Femur (tissue), 1 donor: ENCODE results near the gene LDLRAD4.
"Not testable (repeated sequence)": the region's sequence is repeated elsewhere in the genome, so short reads cannot be mapped to it uniquely, and the experiment has no call there.

ENCODE experiments used
- DNase-seq: peaks from one replicate; pipeline ENCODE4 v3.0.0-alpha.2; 2017

LDLRAD4 gene

DNA sequence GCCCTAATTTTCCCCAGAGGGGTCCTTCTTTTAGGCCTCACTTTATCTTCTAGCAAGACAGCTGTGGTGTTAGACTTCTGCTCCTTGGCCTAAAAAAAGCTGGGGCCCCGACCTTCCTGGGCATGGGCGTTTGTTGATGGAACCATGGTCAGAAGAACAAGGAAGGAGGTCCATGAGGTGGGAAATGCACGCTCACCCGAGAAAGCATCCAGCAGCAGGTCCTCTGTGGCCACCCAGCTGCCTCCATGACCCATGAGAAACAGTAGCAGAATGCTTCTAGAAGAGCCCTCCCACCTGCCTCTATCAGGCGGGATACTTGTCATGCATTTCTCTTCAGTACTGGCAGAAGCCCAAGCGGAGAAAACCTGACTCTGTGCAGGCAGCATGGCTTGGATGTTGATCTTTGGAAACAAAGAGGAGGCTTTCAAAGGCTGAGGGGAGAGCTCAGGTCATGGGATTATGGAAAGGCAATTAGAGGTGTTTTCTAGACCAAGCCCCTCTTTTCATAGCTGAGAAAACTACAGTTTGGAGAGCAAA is 258.7 kb downstream of the LDLRAD4 start:
- DNase-seq: no peak

DNA sequence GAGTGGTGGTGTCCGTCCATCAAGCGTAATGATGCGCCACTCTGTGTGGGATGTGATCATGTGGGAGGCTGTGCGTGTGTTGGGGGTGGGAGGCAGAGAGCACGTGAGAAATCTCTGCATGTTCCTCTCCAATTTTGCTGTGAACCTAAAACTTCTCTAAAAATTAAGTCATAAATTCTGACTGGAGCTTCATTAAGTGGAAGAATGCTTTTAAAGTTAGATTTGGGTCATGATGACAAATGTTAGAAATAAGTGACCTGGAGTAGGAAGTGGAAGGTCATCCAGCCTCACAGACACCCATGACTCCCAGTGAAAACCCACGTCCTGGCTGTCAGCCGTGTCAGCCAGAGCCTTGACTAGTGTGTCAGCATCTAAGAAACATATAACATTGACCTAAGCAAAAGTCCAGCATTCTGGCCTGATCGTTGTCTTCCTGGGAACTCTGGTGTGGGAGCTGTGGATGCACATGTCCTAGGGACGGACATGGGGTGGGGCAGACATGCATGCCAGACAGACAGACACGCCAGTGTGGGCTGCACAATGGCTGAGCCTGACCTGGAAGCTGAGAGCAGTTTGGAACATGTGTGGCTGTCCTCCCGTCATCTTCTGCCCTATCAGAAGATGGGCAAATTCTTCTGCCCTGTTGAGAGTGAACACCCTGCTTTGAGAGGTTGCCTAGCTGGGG is 262.2 kb downstream of the LDLRAD4 start:
- DNase-seq: no peak

- DNase-seq: no peak
Measured at GRCh38 chr18:13481331-13481730, 262.8 kb downstream of the LDLRAD4 start.

DNA sequence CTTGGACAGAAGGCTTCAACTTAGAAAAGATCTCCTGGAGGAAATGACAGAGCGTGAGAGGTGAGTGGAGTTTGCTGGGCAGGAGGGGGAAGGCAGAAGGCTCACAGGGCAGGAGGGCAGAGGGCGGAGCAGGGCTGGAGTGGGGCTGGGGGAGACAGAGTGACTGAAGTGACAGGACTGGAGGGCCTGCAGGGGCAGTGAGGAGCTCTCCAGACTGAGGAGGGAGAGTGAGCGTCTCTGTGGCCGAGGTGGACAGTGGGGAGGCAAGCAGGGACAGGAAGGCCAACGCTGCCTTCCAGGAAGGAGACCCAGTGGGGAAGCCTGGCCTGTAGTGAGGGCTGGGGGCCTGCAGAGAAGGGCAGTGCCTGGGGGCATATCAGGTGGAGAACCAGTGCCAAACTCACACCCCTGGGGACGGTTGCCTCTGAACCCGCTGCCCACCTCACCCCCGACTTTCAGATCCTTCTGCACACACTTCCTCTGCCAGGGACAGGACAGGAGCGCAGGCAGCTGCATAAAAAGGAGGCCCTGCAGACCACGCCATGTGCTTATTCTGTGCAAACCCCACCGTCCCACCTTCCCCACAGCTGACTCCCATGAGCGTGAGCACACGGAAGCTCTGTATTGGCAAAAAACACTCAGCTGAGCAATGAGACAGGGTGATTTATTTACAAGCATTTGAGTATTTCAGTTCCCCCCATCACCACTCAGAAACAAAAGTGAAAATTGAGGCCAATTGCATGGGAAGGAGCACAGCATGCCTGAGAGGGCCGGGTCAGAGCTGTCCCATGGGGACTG is 263.5 kb downstream of the LDLRAD4 start:
- no peak for DNase-seq

GRCh38 chr18:13482618-13482945 is 264.0 kb downstream of the LDLRAD4 start:
- DNase-seq: no peak

- DNase-seq: no peak
Measured at GRCh38 chr18:13483316-13484270, 265.0 kb downstream of the LDLRAD4 start.

GRCh38 chr18:13485182-13485581 is 266.6 kb downstream of the LDLRAD4 start:
- no peak for DNase-seq

- DNase-seq: no peak
Measured at GRCh38 chr18:13485604-13486003, 267.0 kb downstream of the LDLRAD4 start.

GRCh38 chr18:13486284-13486683 is 267.7 kb downstream of the LDLRAD4 start:
- DNase-seq: no peak

- no peak for DNase-seq
Measured at GRCh38 chr18:13486686-13487085, 268.1 kb downstream of the LDLRAD4 start.

GRCh38 chr18:13487237-13487636 is 268.7 kb downstream of the LDLRAD4 start:
- DNase-seq: no peak

GRCh38 chr18:13488281-13488929 is 269.8 kb downstream of the LDLRAD4 start:
- DNase-seq: no peak

DNA sequence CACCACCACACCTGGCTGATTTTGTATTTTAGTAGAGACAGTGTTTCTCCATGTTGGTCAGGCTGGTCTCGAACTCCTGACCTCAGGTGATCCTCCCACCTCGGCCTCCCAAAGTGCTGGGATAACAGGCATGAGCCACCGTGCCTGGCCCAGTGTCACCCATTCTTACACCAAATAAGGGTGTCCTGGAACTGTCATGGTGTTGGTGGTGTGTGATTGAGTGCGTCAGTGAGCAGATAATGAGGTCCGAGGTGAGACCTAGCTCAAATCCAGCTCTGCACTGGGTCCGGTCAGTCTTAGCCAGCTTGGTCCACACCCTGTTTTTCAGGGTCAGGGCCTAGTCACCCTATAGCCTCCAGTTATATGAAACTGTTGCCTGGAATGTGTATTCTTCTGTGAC is 270.7 kb downstream of the LDLRAD4 start:
- not testable (repeated sequence) for DNase-seq

- DNase-seq: no peak
Measured at GRCh38 chr18:13491138-13491537, 272.6 kb downstream of the LDLRAD4 start.

DNA sequence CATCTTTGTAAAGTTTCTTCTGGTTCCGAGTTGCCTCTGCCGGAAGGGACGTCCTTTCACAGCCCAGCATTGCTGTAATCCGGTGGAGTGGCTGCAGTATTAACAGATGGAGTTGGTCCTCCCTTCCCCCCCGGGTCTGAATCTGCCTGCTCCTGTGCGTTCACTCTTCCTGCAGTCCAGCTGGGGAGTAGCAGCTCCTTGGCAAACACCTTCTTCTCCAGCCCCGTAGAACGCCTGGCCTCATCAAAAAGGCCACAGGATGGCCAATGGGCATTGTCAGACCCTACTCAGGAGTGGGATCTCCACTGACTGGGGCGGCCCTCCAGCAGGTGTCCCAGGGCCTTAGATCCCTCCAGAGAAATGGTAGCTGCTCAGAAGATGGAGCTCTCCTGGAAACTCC is 273.8 kb downstream of the LDLRAD4 start:
- no peak for DNase-seq

DNA sequence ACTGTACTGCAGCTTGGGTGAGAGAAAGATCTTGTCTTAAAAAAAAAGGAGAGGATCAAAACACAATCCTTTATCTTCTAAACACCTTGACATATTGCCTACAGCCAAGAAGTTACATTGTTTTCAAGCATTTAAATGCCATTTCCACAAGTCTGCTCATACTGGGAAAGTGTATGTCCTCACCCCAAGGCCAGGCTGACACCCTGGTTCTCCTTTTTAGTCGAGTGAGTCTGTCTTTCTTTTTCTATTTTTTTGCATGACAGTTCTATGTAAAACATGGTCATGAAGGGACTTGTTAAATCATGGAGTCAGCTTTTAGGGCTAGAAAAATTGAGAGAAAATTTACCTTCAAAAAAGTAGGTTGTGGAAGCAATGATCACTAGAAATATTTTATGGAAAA is 274.5 kb downstream of the LDLRAD4 start:
- DNase-seq: no peak

- DNase-seq: no peak
Measured at GRCh38 chr18:13493725-13494124, 275.2 kb downstream of the LDLRAD4 start.

DNA sequence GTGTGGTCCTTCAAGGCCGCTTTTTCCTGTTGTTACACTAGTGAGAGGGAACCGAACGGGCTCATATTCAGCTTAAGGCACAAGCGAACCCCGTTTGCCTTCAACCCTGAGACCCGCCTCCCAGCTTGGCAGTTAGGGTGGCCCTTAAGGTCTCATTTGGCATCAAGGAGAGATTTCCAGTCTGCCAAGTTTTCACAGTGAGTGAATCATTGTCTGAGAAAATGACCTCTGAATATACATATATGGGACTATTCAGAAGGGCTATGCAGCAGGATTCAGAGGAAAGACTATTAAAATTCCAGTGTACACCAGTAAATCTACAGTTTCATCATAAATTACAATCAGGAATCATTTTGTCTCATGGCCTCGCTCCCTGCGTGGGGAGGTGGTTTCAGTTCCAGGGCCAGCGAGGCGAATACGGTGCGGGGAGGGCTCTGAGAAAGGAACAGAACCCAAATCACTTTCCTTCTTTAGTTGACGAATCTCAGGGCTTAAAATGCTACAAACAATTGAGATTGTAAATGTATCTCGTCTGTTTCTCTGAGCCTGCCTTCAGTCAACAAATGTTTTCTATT is 276.4 kb downstream of the LDLRAD4 start:
- no peak for DNase-seq

- no peak for DNase-seq
Measured at GRCh38 chr18:13495961-13496360, 277.4 kb downstream of the LDLRAD4 start.

GRCh38 chr18:13496691-13497281 is 278.2 kb downstream of the LDLRAD4 start:
- DNase-seq: no peak

GRCh38 chr18:13499803-13500202 is 281.2 kb downstream of the LDLRAD4 start:
- no peak for DNase-seq
